ENCODE data around the gene RP9.

DNA sequence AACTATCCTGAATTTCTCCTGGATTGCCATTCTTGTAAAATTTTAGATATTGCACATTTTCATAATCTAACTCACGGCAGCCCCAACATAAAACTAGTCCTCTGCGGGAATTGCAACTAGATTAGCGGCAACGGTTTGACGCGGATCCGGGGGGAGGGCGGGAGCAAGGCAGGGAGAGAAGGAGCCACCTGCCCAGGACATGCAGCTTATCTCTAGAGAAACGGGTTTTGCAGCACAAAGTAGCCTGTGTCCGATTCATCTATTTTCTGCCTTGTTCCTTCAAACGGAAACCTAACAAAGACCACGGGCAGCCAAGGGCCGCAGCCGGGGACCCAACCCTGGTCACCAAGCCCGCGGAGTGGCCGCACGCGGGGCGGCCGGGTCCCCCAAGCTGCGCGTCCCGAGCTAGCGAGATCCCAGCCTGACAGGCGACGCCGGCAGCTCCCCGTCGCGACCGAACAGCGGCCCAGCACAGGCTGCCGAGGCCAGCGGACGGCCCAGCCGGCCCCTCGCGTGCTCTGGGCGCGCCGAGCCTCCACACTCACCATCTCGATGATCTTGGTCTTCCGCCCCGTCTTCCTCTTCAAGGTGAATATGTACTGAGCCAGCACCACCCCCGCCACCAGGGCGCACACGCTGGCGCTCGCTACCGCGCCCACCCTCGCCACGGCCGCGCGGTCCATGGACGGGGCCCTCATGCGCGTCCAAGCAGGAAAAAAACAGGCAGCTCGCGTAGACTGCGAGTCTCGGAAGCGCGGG lies 47.0 kb downstream of the RP9 start, which contains the start of gene NT5C3A:
- TF ChIP-seq CTCF (IDR thresholded peaks at IDR 0.05), result no peak
- TF ChIP-seq POLR2A (IDR thresholded peaks at IDR 0.05), result peak; percentile 57

Data from right lobe of liver (tissue), 4 donors.